Measurements from ENCODE around the gene CSTPP1.
"Not testable (repeated sequence)": the region's sequence is repeated elsewhere in the genome, so short reads cannot be mapped to it uniquely, and the experiment has no call there.

Gene CSTPP1

DNA sequence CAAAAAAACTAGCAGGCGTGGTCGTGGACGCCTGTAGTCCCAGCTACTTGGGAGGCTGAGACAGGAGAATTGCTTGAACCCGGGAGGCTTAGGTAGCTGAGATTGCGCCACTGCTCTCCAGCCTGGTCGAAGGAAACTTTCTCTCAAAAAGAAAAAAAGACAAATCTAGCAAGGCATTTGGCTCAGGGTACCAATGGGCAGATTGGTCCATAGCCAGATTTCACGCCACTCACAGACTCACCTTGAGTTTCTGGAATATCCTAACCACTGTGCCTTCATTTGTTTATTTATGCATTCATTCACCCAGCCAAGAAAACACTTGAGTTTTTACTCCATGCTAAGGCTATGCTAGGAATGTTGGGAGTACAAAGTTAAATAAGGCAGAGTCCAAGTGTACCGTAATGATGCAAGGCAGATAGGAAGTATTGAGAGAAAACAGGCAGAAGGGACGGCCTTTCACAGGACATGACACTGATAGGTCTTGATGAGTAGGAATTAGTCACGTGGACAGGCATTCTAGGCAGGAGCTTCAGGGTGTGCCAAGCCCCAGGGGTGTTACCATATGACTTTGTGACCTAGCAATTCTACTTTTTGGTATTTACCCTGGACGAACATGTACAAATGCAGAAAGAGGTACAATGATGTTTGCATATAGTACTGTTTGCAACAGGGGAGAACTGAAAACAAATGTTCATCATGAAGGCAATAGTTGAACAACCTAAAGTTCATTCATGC lies 252.7 kb downstream of the CSTPP1 start:
- no peak overlapping the region for H3K4me3 ChIP-seq (replicated peaks; ENCODE audit: insufficient read depth, low read length)
- DNase-seq (ENCODE audit: low read depth in 1 of 2, low spot score in 1 of 2), result no peak
- peaks cover 33% of the 10 kb centered on the region for H3K27me3 ChIP-seq (ENCODE audit: insufficient read depth, poor library complexity, severe bottlenecking)
- TF ChIP-seq, protein P1, sequence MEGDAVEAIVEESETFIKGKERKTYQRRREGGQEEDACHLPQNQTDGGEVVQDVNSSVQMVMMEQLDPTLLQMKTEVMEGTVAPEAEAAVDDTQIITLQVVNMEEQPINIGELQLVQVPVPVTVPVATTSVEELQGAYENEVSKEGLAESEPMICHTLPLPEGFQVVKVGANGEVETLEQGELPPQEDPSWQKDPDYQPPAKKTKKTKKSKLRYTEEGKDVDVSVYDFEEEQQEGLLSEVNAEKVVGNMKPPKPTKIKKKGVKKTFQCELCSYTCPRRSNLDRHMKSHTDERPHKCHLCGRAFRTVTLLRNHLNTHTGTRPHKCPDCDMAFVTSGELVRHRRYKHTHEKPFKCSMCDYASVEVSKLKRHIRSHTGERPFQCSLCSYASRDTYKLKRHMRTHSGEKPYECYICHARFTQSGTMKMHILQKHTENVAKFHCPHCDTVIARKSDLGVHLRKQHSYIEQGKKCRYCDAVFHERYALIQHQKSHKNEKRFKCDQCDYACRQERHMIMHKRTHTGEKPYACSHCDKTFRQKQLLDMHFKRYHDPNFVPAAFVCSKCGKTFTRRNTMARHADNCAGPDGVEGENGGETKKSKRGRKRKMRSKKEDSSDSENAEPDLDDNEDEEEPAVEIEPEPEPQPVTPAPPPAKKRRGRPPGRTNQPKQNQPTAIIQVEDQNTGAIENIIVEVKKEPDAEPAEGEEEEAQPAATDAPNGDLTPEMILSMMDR (IDR thresholded peaks at IDR 0.05; ENCODE audit: insufficient read depth, low read length), result no peak
- H3K27ac ChIP-seq (replicated peaks), result no peak overlapping the region

DNA sequence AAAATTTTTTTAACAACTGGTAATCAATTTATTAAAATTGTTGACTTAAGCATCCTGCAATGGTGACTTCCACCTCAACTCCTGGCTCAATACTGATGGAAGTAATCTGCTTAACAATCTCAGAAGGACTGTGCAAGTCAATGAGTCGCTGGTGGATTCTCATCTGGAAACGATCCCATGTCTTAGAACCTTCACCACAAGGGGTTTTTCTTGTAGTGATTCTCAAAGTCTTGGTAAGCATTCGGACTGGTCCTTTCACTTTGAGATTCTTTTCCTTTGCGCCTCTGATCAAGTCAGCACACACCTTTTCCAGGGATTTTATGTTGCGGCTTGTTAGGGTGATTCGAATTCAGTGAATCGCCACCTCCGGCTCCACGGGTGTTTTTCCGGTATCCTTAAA lies 254.6 kb downstream of the CSTPP1 start:
- not testable (repeated sequence) for H3K4me3 ChIP-seq (replicated peaks; ENCODE audit: insufficient read depth, low read length); DNase-seq (ENCODE audit: low read depth in 1 of 2, low spot score in 1 of 2); H3K27ac ChIP-seq (replicated peaks)

DNA sequence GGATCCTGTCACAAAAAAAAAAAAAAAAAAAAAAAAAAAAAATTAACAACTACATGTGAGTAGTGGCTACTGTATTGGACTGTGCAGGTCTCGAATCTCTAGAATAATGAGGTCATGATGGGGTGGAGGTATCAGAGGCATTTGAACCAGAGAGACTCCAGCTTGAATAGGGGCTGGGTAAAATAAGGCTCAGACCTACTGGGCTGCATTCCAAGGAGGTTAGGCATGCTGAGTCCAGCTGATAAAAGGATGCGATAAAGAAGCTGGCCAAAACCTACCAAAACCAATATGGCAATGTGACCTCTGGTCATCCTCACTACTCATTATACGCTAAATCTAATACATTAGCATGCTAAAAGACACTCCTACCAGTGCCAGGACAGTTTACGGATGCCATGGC lies 255.6 kb downstream of the CSTPP1 start:
- no peak overlapping the region for H3K4me3 ChIP-seq (replicated peaks; ENCODE audit: insufficient read depth, low read length)
- DNase-seq (ENCODE audit: low read depth in 1 of 2, low spot score in 1 of 2), result no peak
- no peak overlapping the region for H3K27ac ChIP-seq (replicated peaks)
- TF ChIP-seq, protein P2, sequence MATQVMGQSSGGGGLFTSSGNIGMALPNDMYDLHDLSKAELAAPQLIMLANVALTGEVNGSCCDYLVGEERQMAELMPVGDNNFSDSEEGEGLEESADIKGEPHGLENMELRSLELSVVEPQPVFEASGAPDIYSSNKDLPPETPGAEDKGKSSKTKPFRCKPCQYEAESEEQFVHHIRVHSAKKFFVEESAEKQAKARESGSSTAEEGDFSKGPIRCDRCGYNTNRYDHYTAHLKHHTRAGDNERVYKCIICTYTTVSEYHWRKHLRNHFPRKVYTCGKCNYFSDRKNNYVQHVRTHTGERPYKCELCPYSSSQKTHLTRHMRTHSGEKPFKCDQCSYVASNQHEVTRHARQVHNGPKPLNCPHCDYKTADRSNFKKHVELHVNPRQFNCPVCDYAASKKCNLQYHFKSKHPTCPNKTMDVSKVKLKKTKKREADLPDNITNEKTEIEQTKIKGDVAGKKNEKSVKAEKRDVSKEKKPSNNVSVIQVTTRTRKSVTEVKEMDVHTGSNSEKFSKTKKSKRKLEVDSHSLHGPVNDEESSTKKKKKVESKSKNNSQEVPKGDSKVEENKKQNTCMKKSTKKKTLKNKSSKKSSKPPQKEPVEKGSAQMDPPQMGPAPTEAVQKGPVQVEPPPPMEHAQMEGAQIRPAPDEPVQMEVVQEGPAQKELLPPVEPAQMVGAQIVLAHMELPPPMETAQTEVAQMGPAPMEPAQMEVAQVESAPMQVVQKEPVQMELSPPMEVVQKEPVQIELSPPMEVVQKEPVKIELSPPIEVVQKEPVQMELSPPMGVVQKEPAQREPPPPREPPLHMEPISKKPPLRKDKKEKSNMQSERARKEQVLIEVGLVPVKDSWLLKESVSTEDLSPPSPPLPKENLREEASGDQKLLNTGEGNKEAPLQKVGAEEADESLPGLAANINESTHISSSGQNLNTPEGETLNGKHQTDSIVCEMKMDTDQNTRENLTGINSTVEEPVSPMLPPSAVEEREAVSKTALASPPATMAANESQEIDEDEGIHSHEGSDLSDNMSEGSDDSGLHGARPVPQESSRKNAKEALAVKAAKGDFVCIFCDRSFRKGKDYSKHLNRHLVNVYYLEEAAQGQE (IDR thresholded peaks at IDR 0.05; ENCODE audit: insufficient replicate concordance, low read depth), result no peak
- TF ChIP-seq SPI1 (IDR thresholded peaks at IDR 0.05; ENCODE audit: borderline replicate concordance, low read depth) (no peak), GABPA (IDR thresholded peaks at IDR 0.05; ENCODE audit: low read depth) (no peak), POLR2AphosphoS5 (IDR thresholded peaks at IDR 0.05; ENCODE audit: low read depth) (no peak)
- H3K27me3 ChIP-seq (ENCODE audit: insufficient read depth, poor library complexity, severe bottlenecking), result peaks cover 18% of the 10 kb centered on the region

More for the DNA sequence above, 254.6 kb downstream of the CSTPP1 start:
- H3K27me3 ChIP-seq (ENCODE audit: insufficient read depth, poor library complexity, severe bottlenecking), result peaks cover 26% of the 10 kb centered on the region

DNA sequence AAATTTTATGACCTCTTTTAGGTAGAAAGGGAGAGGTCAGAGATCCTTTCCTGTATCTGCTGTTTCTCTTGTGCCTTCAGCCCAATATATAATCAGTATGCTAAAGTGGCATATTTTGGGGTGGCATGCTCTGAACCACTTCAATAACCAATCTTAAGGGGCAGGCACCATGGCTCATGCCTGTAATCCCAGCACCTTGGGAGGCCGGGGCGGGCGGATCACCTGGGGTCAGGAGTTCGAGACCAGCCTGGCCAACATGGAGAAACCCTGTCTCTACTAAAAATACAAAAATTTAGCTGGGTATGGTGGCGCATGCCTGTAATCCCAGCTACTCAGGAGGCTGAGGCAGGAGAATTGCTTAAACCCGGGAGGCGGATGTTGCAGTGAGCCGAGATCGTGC lies 261.6 kb downstream of the CSTPP1 start:
- DNase-seq (ENCODE audit: low read depth in 1 of 2, low spot score in 1 of 2); H3K27ac ChIP-seq (replicated peaks); H3K4me3 ChIP-seq (replicated peaks; ENCODE audit: insufficient read depth, low read length); H3K27me3 ChIP-seq (ENCODE audit: insufficient read depth, poor library complexity, severe bottlenecking): not testable (repeated sequence)

DNA sequence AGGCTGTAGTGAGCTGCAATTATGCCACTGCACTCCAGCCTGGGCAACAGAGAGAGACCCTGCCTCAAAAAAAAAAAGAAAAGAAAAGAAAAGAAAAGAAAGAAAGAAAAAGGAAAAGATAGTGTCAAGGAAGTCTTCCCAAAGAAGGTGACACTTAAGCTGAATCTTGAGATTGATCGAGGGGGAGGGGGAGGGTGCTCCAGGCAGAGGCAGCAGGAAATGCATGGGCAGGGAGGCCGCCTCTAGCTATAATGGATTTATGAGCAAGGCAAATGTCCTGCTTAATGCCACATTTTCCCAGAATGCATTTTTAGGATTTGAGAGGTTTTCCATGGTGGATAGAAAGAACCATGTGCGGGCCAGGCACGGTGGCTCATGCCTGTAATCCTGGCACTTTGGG lies 264.5 kb downstream of the CSTPP1 start:
- DNase-seq (ENCODE audit: low read depth in 1 of 2, low spot score in 1 of 2), result no peak
- no peak for TF ChIP-seq SPI1 (IDR thresholded peaks at IDR 0.05; ENCODE audit: borderline replicate concordance, low read depth)
- no peak for TF ChIP-seq POLR2AphosphoS5 (IDR thresholded peaks at IDR 0.05; ENCODE audit: low read depth)
- TF ChIP-seq, protein P2 (IDR thresholded peaks at IDR 0.05; ENCODE audit: insufficient replicate concordance, low read depth), result no peak
- TF ChIP-seq GABPA (IDR thresholded peaks at IDR 0.05; ENCODE audit: low read depth), result no peak
- TF ChIP-seq, protein P1 (IDR thresholded peaks at IDR 0.05; ENCODE audit: insufficient read depth, low read length), result no peak

More for the DNA sequence above, 264.5 kb downstream of the CSTPP1 start:
- Histone ChIP-seq H3K27ac (replicated peaks) (no peak overlapping the region), H3K4me3 (replicated peaks; ENCODE audit: insufficient read depth, low read length) (no peak overlapping the region), H3K27me3 (ENCODE audit: insufficient read depth, poor library complexity, severe bottlenecking) (no peaks in the 10 kb centered on the region)

Data from HL-60 (cell line).